ENCODE results near the gene MYH7B. TPM values are rescaled to one million over a fixed set of nuclear protein-coding genes. Genes with fewer than 3 reads are reported as not detected.

The MYH7B gene
- total and polyA plus RNA-seq, 2 donors (not counting 1 experiment from before 2014, with no cell fraction given) = 0.03 to 0.33 TPM

GRCh38 chr20:35004051-35004725 is 48.5 kb downstream of the MYH7B start:
- Histone ChIP-seq H3K27me3 (ENCODE audit: control insufficient read depth, insufficient read depth, low read length) (no peaks in the 10 kb centered on the region), H3K4me1 (ENCODE audit: control insufficient read depth, extremely low read depth, insufficient read depth, low read length) (no peaks in the 10 kb centered on the region), H3K36me3 (ENCODE audit: control insufficient read depth, insufficient read depth, low read length) (peaks cover 55% of the 10 kb centered on the region), H3K9me3 (ENCODE audit: control insufficient read depth, insufficient read depth, low read depth, low read length) (no peaks in the 10 kb centered on the region), H3K9ac (ENCODE audit: insufficient read depth, low read length) (no peak overlapping the region), H3K4me2 (ENCODE audit: extremely low read depth, insufficient read depth, low read length) (no peak overlapping the region), H4K20me1 (ENCODE audit: control insufficient read depth, extremely low read depth, insufficient read depth, low read length) (no peaks in the 10 kb centered on the region), H3K27ac (ENCODE audit: insufficient read depth, low read length) (no peak overlapping the region), H3K4me3 (replicated peaks in 1 of 4; ENCODE audit: control extremely low read depth in 1 of 4, insufficient read depth in 1 of 4, low read depth in 3 of 4, low read length in 4 of 4) (no peak overlapping the region), H3K79me2 (ENCODE audit: control insufficient read depth, insufficient read depth, low read length) (no peaks in the 10 kb centered on the region), H2AFZ (ENCODE audit: low read length) (no peak overlapping the region)
- no peak for DNase-seq (ENCODE audit: low read depth in 2 of 2)
- TF ChIP-seq EZH2 (IDR thresholded peaks at IDR 0.05; ENCODE audit: low read length, missing control alignments) = no peak
- no peak for TF ChIP-seq CTCF (conservative IDR thresholded peaks at IDR 0.05 in 1 of 2, IDR thresholded peaks at IDR 0.05 in 1 of 2; ENCODE audit: low read depth in 1 of 2, low read length in 2 of 2)

GRCh38 chr20:35004749-35005462 is 49.2 kb downstream of the MYH7B start:
- H2AFZ ChIP-seq (ENCODE audit: low read length) = no peak overlapping the region

More at GRCh38 chr20:35004749-35005462, 49.2 kb downstream of the MYH7B start:
- Histone ChIP-seq H3K9ac (ENCODE audit: insufficient read depth, low read length) (no peak overlapping the region), H3K4me2 (ENCODE audit: extremely low read depth, insufficient read depth, low read length) (no peak overlapping the region), H3K79me2 (ENCODE audit: control insufficient read depth, insufficient read depth, low read length) (no peaks in the 10 kb centered on the region), H3K4me3 (replicated peaks in 1 of 4; ENCODE audit: control extremely low read depth in 1 of 4, insufficient read depth in 1 of 4, low read depth in 3 of 4, low read length in 4 of 4) (no peak overlapping the region), H3K4me1 (ENCODE audit: control insufficient read depth, extremely low read depth, insufficient read depth, low read length) (no peaks in the 10 kb centered on the region), H4K20me1 (ENCODE audit: control insufficient read depth, extremely low read depth, insufficient read depth, low read length) (no peaks in the 10 kb centered on the region), H3K27ac (ENCODE audit: insufficient read depth, low read length) (no peak overlapping the region), H3K36me3 (ENCODE audit: control insufficient read depth, insufficient read depth, low read length) (peaks cover 60% of the 10 kb centered on the region), H3K27me3 (ENCODE audit: control insufficient read depth, insufficient read depth, low read length) (no peaks in the 10 kb centered on the region), H3K9me3 (ENCODE audit: control insufficient read depth, insufficient read depth, low read depth, low read length) (no peaks in the 10 kb centered on the region)
- no peak for DNase-seq (ENCODE audit: low read depth in 2 of 2)
- TF ChIP-seq EZH2 (IDR thresholded peaks at IDR 0.05; ENCODE audit: low read length, missing control alignments) = no peak
- no peak for TF ChIP-seq CTCF (conservative IDR thresholded peaks at IDR 0.05 in 1 of 2, IDR thresholded peaks at IDR 0.05 in 1 of 2; ENCODE audit: low read depth in 1 of 2, low read length in 2 of 2)

Other genes with a start within 250 kb of the MYH7B start
- gene NCOA6, start 130.2 kb upstream of the MYH7B start, total RNA-seq = 5.9 and 8.1 TPM in 2 replicates
- 12.0 and 14.6 TPM in 2 replicates for gene NCOA6, start 130.2 kb upstream of the MYH7B start, polyA plus RNA-seq
- gene GGT7, start 83.0 kb upstream of the MYH7B start, total RNA-seq = 9.5 and 15.2 TPM in 2 replicates
- 8.2 and 10.3 TPM in 2 replicates for gene GGT7, start 83.0 kb upstream of the MYH7B start, polyA plus RNA-seq
- gene ACSS2, start 79.3 kb upstream of the MYH7B start, total RNA-seq = 50.1 and 129 TPM in 2 replicates
- 52.1 and 59.4 TPM in 2 replicates for gene ACSS2, start 79.3 kb upstream of the MYH7B start, polyA plus RNA-seq
- 39.0 and 71.3 TPM in 2 replicates for gene GSS, start 62 bp upstream of the MYH7B start, total RNA-seq
- 55.3 and 68.8 TPM in 2 replicates for gene GSS, start 62 bp upstream of the MYH7B start, polyA plus RNA-seq
- gene TRPC4AP, start 136.9 kb downstream of the MYH7B start, total RNA-seq = 52.9 and 63.1 TPM in 2 replicates
- gene TRPC4AP, start 136.9 kb downstream of the MYH7B start, polyA plus RNA-seq = 86.7 and 89.7 TPM in 2 replicates
- 61.4 and 99.4 TPM in 2 replicates for gene EDEM2, start 191.5 kb downstream of the MYH7B start, total RNA-seq
- 23.8 and 25.3 TPM in 2 replicates for gene EDEM2, start 191.5 kb downstream of the MYH7B start, polyA plus RNA-seq
- 46.0 and 50.5 TPM in 2 replicates for gene PROCR, start 216.2 kb downstream of the MYH7B start, total RNA-seq
- 24.5 and 33.5 TPM in 2 replicates for gene PROCR, start 216.2 kb downstream of the MYH7B start, polyA plus RNA-seq